H1 (cell line): ENCODE data around the gene TCL1A. TPM values are rescaled to one million over a fixed set of nuclear protein-coding genes. Genes with fewer than 3 reads are reported as not detected.

Experiments used
- CBX5 ChIP-seq: fragments of 300-800, 300-1000 bp; sonication (generic); IDR thresholded peaks from 2 replicates; pipeline ENCODE4 v1.7.1; 2016; ENCODE audit warnings: antibody characterized with exemption, low read length, low read depth
- CBX8 ChIP-seq: fragments of 300-800, 300-1000 bp; sonication (generic); IDR thresholded peaks from 2 replicates; pipeline ENCODE4 v1.7.1; 2016; ENCODE audit warnings: low read depth, low read length, borderline replicate concordance
- EGR1 ChIP-seq: IDR thresholded peaks from 2 replicates; pipeline ENCODE4 v1.6.1; 2011; ENCODE audit warnings: low read depth, low read length, borderline replicate concordance
- EZH2 ChIP-seq: fragments of 200-600 bp; sonication (generic); IDR thresholded peaks from 2 replicates; pipeline ENCODE4 v1.7.1; 2012; ENCODE audit warnings: low read depth, mild to moderate bottlenecking, moderate library complexity, low read length, inconsistent platforms; ENCODE audit not compliant: severe bottlenecking
- HDAC2 ChIP-seq, 2 experiments: fragments of 300-600 bp in 1 of 2; sonication (generic) in 1 of 2; IDR thresholded peaks; 2 replicates each; pipeline ENCODE4 v1.6.1; 2011 to 2012; ENCODE audit warnings: low read depth in 2 of 2, low read length in 2 of 2, mild to moderate bottlenecking in 2 of 2, moderate library complexity in 2 of 2, borderline replicate concordance in 1 of 2, inconsistent platforms in 1 of 2
- JUND ChIP-seq: IDR thresholded peaks from 2 replicates; pipeline ENCODE4 v1.6.1; 2011; ENCODE audit warnings: mild to moderate bottlenecking, improper control_type of control experiment, low read length
- KDM1A ChIP-seq: fragments of 200-600, 300-600 bp; sonication (generic); IDR thresholded peaks from 2 replicates; pipeline ENCODE4 v1.7.1; 2016; ENCODE audit warnings: mild to moderate bottlenecking, low read length, borderline replicate concordance
- NRF1 ChIP-seq: IDR thresholded peaks from 2 replicates; pipeline ENCODE4 v1.6.1; 2011; ENCODE audit warnings: mild to moderate bottlenecking, low read depth, low read length, improper control_type of control experiment
- RAD21 ChIP-seq, 2 experiments: IDR thresholded peaks in 1 of 2; conservative IDR thresholded peaks in 1 of 2; 2 replicates each; pipeline ENCODE4 v1.6.1; 2011; ENCODE audit warnings: low read depth in 2 of 2, low read length in 2 of 2, improper control_type of control experiment in 1 of 2, inconsistent platforms in 1 of 2, mild to moderate bottlenecking in 1 of 2, moderate library complexity in 1 of 2
- RBBP5 ChIP-seq: IDR thresholded peaks from 2 replicates; pipeline ENCODE4 v1.7.1; 2012; ENCODE audit warnings: low read depth, mild to moderate bottlenecking, inconsistent platforms, low read length, moderate library complexity, borderline replicate concordance
- SUZ12 ChIP-seq: fragments of 200-600 bp; sonication (generic); IDR thresholded peaks from 2 replicates; pipeline ENCODE4 v1.6.1; 2012; ENCODE audit warnings: mild to moderate bottlenecking, inconsistent platforms, low read length, moderate library complexity, mixed read lengths
- TEAD4 ChIP-seq: IDR thresholded peaks from 2 replicates; pipeline ENCODE4 v1.6.1; 2012; ENCODE audit warnings: low read depth, low read length, inconsistent platforms, mixed read lengths
- polyA plus RNA-seq, 7 experiments: library from polyadenylated mRNA; depleted of rRNA in 3 of 7; stranded (reverse) in 5 of 7; unstranded in 2 of 7; fragments of >200 nt in 5 of 7; fragments of 200-250 nt in 2 of 7; gene quantifications; 1 replicate in 5 of 7; 2 replicates in 1 of 7; 4 replicates in 1 of 7; pipeline versions ENCODE4 v1.2.1 to v1.2.3, GENCODE V29; 2011 to 2013; ENCODE audit warnings: missing spikeins in 2 of 7, mixed read lengths in 2 of 7
- total RNA-seq: library from RNA; stranded (reverse); fragmentation: NEBNext Ultra II Directional; extraction: Animal tissue kit (Norgen Biotek cat#: 25700); gene quantifications from 2 replicates; pipeline ENCODE4 v1.2.1, GENCODE V29; 2021
- TF ChIP-seq, protein P1 (sequence below): IDR thresholded peaks from 2 replicates; pipeline ENCODE4 v1.6.1; 2012; ENCODE audit warnings: inconsistent platforms

The TCL1A gene
- total and polyA plus RNA-seq, 2 of the 8 experiments (the other 6 are each of a cell fraction or from before 2014, with no cell fraction given), result 0.35 to 7.6 TPM

DNA sequence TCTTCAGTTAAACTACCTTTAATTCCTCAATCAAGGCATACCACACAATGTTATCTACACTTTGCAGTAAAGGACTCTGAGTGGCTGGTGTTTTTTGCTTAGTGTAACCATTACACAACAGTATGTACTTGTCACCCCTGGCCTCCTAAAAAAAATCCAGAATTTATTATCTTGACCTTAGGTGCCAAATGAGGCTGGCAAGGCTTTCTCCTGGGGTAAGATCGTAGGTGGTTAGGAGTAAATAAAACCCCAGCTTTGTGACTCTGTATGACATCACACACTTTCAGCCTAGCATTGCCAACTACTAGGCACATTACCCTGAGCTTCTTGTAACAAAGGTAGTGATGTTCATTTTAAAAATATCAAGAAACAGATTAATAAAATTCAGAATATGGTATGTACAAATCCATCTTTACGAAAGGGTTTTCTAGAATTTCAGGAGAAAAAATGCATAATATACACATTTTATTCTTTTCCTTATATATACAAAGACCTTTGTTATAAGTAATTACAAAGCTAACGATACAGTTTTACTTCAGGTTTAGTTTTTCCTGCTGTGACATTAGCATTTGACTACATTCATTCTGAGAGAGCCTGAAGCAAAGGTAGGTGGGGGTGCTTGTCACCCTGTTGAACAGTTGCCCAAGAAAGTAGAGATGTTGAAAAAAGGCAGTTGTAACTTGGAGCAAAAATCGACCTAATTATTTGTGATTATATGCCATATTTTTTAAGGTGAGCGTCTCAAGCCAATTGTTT is 13.5 kb downstream of the TCL1A start (continued):
- TF ChIP-seq CBX5 (no peak), TEAD4 (no peak), NRF1 (no peak), KDM1A (no peak), EZH2 (no peak), EGR1 (no peak), RBBP5 (no peak), JUND (no peak), HDAC2 (IDR thresholded peaks at IDR 0.05; ENCODE audit: borderline replicate concordance in 1 of 2, low read depth in 2 of 2, low read length in 2 of 2) (no peak), RAD21 (IDR thresholded peaks at IDR 0.05 in 1 of 2, conservative IDR thresholded peaks at IDR 0.05 in 1 of 2; ENCODE audit: low read depth in 2 of 2, low read length in 2 of 2) (no peak), SUZ12 (no peak), CBX8 (no peak)
- TF ChIP-seq, protein P1, sequence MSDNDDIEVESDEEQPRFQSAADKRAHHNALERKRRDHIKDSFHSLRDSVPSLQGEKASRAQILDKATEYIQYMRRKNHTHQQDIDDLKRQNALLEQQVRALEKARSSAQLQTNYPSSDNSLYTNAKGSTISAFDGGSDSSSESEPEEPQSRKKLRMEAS, result no peak
